ENCODE data around the gene BBS4.

BBS4 gene

DNA sequence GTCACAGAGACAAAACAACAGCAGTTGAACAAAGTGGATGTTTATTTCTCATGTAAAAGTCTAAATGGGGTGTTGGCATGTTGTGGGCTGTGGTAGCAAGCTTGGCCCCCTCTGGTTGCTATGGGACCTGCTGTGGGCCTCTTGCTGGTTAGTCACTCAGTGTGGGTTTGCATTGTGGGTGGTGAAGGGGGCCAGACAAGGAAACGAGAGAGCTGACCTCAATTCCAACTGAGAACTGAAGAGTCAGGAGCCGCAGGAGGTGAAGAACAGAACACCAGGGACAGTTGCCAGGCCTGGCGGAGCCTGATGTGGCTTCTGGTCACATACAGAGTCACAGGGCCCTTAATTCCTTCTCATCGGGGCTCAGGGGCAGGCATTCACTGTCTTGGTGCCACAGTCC lies 99.4 kb downstream of the BBS4 start:
- TF ChIP-seq FOXP2 (optimal IDR thresholded peaks at IDR 0.05; ENCODE audit: borderline replicate concordance, extremely low read depth, extremely low read length, insufficient read depth) (no peak), POLR2AphosphoS5 (IDR thresholded peaks at IDR 0.05; ENCODE audit: low read depth, low read length) (no peak), SIN3A (IDR thresholded peaks at IDR 0.05; ENCODE audit: borderline replicate concordance, insufficient read depth, low read length) (no peak), TAF1 (IDR thresholded peaks at IDR 0.05; ENCODE audit: borderline replicate concordance, insufficient read depth, low read length) (no peak)
- TF ChIP-seq, protein P1, sequence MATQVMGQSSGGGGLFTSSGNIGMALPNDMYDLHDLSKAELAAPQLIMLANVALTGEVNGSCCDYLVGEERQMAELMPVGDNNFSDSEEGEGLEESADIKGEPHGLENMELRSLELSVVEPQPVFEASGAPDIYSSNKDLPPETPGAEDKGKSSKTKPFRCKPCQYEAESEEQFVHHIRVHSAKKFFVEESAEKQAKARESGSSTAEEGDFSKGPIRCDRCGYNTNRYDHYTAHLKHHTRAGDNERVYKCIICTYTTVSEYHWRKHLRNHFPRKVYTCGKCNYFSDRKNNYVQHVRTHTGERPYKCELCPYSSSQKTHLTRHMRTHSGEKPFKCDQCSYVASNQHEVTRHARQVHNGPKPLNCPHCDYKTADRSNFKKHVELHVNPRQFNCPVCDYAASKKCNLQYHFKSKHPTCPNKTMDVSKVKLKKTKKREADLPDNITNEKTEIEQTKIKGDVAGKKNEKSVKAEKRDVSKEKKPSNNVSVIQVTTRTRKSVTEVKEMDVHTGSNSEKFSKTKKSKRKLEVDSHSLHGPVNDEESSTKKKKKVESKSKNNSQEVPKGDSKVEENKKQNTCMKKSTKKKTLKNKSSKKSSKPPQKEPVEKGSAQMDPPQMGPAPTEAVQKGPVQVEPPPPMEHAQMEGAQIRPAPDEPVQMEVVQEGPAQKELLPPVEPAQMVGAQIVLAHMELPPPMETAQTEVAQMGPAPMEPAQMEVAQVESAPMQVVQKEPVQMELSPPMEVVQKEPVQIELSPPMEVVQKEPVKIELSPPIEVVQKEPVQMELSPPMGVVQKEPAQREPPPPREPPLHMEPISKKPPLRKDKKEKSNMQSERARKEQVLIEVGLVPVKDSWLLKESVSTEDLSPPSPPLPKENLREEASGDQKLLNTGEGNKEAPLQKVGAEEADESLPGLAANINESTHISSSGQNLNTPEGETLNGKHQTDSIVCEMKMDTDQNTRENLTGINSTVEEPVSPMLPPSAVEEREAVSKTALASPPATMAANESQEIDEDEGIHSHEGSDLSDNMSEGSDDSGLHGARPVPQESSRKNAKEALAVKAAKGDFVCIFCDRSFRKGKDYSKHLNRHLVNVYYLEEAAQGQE (IDR thresholded peaks at IDR 0.05; ENCODE audit: insufficient read depth in 1 of 2, low read depth in 2 of 2, low read length in 2 of 2): no peak

DNA sequence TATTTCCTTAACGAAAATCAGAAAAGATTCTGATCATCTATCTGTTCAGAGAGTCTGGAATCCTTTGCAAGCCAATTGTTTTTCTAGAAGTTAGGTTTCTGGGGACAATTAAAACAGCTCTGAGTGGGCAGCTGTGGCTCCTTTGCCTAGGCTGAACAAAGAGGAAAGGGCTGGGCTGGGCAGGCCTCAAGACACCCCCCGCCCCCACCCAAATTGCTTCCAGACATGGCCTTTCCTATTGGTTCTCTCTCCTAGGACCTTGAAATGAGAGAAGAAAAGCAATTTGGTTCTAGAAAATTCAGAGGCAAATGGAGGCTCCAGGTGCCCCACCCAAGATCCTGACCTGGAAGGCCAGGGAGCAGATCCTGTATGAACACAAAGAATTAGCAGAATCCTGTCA lies 99.8 kb downstream of the BBS4 start:
- TF ChIP-seq POLR2AphosphoS5 (IDR thresholded peaks at IDR 0.05; ENCODE audit: low read depth, low read length) (no peak), FOXP2 (optimal IDR thresholded peaks at IDR 0.05; ENCODE audit: borderline replicate concordance, extremely low read depth, extremely low read length, insufficient read depth) (no peak), SIN3A (IDR thresholded peaks at IDR 0.05; ENCODE audit: borderline replicate concordance, insufficient read depth, low read length) (no peak), TAF1 (IDR thresholded peaks at IDR 0.05; ENCODE audit: borderline replicate concordance, insufficient read depth, low read length) (no peak)
- TF ChIP-seq, protein P1 (IDR thresholded peaks at IDR 0.05; ENCODE audit: insufficient read depth in 1 of 2, low read depth in 2 of 2, low read length in 2 of 2): no peak

DNA sequence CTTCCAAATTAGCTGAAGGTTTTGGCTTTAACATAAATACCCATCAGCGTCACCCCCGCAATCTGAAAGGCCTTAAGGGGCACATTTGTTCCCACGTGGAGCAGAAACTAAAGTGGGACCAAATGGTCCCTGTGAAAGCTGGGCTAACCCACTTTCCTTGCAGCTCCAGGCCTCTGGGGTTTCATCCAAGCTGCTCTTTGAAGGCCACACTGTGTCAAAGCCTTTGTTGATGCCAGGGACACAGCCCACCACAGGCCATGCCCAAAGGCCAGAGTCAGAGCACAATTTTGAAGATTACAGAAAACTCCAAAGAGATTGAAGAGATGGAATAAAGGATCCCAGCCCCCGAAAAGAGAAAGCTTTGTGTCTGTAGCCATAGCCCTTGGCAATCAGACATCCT lies 100.2 kb downstream of the BBS4 start:
- TF ChIP-seq FOXP2 (optimal IDR thresholded peaks at IDR 0.05; ENCODE audit: borderline replicate concordance, extremely low read depth, extremely low read length, insufficient read depth) (no peak), POLR2AphosphoS5 (IDR thresholded peaks at IDR 0.05; ENCODE audit: low read depth, low read length) (no peak), TAF1 (IDR thresholded peaks at IDR 0.05; ENCODE audit: borderline replicate concordance, insufficient read depth, low read length) (no peak), SIN3A (IDR thresholded peaks at IDR 0.05; ENCODE audit: borderline replicate concordance, insufficient read depth, low read length) (no peak)
- TF ChIP-seq, protein P1 (IDR thresholded peaks at IDR 0.05; ENCODE audit: insufficient read depth in 1 of 2, low read depth in 2 of 2, low read length in 2 of 2): no peak

DNA sequence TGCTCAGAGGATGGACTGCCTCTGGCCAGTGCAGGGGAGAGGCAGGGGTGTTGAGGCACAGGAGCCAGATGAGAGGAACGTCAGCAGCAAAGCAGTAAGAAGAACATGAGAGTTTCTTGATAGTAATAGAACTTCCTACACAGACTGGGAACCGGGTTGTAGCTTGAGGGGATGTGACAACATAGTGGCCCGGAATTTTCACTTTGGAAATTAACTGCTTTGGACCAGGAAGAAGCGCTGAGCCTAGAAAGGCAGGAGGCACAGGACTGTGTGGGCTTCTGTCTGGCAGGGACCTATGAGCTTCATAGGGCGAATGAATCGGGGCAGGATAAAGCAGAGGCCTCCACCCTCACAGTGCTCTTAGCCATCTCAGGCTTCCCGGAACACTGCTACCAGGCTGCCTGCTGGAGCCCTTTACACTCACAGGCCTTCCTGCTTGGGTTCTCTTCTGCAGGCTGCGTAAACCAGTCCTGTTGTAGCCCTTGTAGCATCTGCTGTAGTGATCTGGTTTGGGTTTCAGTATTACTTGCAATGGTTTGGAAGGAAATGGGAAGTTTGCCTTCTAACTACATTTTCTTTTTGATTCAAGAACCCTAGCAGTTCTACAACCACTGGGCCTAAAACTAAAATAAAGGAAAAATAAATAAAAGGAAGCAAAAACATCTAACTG lies 100.8 kb downstream of the BBS4 start:
- TF ChIP-seq FOXP2 (optimal IDR thresholded peaks at IDR 0.05; ENCODE audit: borderline replicate concordance, extremely low read depth, extremely low read length, insufficient read depth): no peak
- no peak for TF ChIP-seq POLR2AphosphoS5 (IDR thresholded peaks at IDR 0.05; ENCODE audit: low read depth, low read length)
- no peak for TF ChIP-seq SIN3A (IDR thresholded peaks at IDR 0.05; ENCODE audit: borderline replicate concordance, insufficient read depth, low read length)
- no peak for TF ChIP-seq TAF1 (IDR thresholded peaks at IDR 0.05; ENCODE audit: borderline replicate concordance, insufficient read depth, low read length)
- TF ChIP-seq, protein P1 (IDR thresholded peaks at IDR 0.05; ENCODE audit: insufficient read depth in 1 of 2, low read depth in 2 of 2, low read length in 2 of 2): no peak
